ENCODE measurements around the gene ZFP69.
A peak's percentile ranks its signal among the peaks of the same experiment; 100 is the strongest.

ZFP69 gene

GRCh38 chr1:40507973-40508372 is 30.9 kb downstream of the ZFP69 start:
- DNase-seq (ENCODE audit: low read depth): no peak
- H3K4me3 ChIP-seq (ENCODE audit: control insufficient read depth, low read depth, low read length): peak overlapping the region; percentile 79
- TF ChIP-seq CTCF (IDR thresholded peaks at IDR 0.05; ENCODE audit: control insufficient read depth, insufficient read depth, low read depth, low read length, missing control alignments): no peak

- peak; percentile 21 for DNase-seq (ENCODE audit: low read depth)
- no peak for TF ChIP-seq CTCF (IDR thresholded peaks at IDR 0.05; ENCODE audit: control insufficient read depth, insufficient read depth, low read depth, low read length, missing control alignments)
Measured at GRCh38 chr1:40508375-40509341, 31.6 kb downstream of the ZFP69 start, which contains the start of gene EXO5. Gene EXO5, plus strand, starts transcription at chr1:40508767. Its CDS starts 5,778 bp downstream, at chr1:40514545.

GRCh38 chr1:40519517-40519916 is 42.4 kb downstream of the ZFP69 start:
- no peak overlapping the region for H3K4me3 ChIP-seq (ENCODE audit: control insufficient read depth, low read depth, low read length)
- no peak for DNase-seq (ENCODE audit: low read depth)
- TF ChIP-seq CTCF (IDR thresholded peaks at IDR 0.05; ENCODE audit: control insufficient read depth, insufficient read depth, low read depth, low read length, missing control alignments): no peak

More at GRCh38 chr1:40508375-40509341, 31.6 kb downstream of the ZFP69 start, which contains the start of gene EXO5:
- H3K4me3 ChIP-seq (ENCODE audit: control insufficient read depth, low read depth, low read length): peak within 1 kb of the TSS; percentile 79

- H3K4me3 ChIP-seq (ENCODE audit: control insufficient read depth, low read depth, low read length): peak overlapping the region; percentile 63
- no peak for DNase-seq (ENCODE audit: low read depth)
- TF ChIP-seq CTCF (IDR thresholded peaks at IDR 0.05; ENCODE audit: control insufficient read depth, insufficient read depth, low read depth, low read length, missing control alignments): no peak
Measured at GRCh38 chr1:40530735-40531380, 53.8 kb downstream of the ZFP69 start.

- DNase-seq (ENCODE audit: low read depth): peak; percentile 78
- no peak for TF ChIP-seq CTCF (IDR thresholded peaks at IDR 0.05; ENCODE audit: control insufficient read depth, insufficient read depth, low read depth, low read length, missing control alignments)
Measured at GRCh38 chr1:40531381-40532061, 54.4 kb downstream of the ZFP69 start, which contains the start of gene ZNF684. Gene ZNF684, plus strand, starts transcription at chr1:40531637. Its CDS starts 1,530 bp downstream, at chr1:40533167.

GRCh38 chr1:40532062-40532389 is 54.9 kb downstream of the ZFP69 start:
- no peak for TF ChIP-seq CTCF (IDR thresholded peaks at IDR 0.05; ENCODE audit: control insufficient read depth, insufficient read depth, low read depth, low read length, missing control alignments)
- H3K4me3 ChIP-seq (ENCODE audit: control insufficient read depth, low read depth, low read length): peak overlapping the region; percentile 63
- no peak for DNase-seq (ENCODE audit: low read depth)

More at GRCh38 chr1:40531381-40532061, 54.4 kb downstream of the ZFP69 start, which contains the start of gene ZNF684:
- H3K4me3 ChIP-seq (ENCODE audit: control insufficient read depth, low read depth, low read length): peak within 1 kb of the TSS; percentile 63

All from AG09309 (cell line).